ENCODE measurements around the gene PSME3. TPM values are rescaled to one million over a fixed set of nuclear protein-coding genes. Genes with fewer than 3 reads are reported as not detected.

PSME3 gene
- total RNA-seq, 1 donor from 2014 or later = 62.6 TPM

GRCh38 chr17:42818379-42818778 is 14.8 kb upstream of the PSME3 start:
- Histone ChIP-seq H3K27ac (replicated peaks) (no peak overlapping the region), H3K36me3 (peaks cover 95% of the 10 kb centered on the region), H3K9me3 (replicated peaks) (no peaks in the 10 kb centered on the region), H3K4me3 (no peak overlapping the region), H3K27me3 (ENCODE audit: low read depth) (no peaks in the 10 kb centered on the region), H3K4me1 (peaks cover 24% of the 10 kb centered on the region)
- intact Hi-C loops (cut with micrococcal nuclease) = no loop called here
- DNase-seq = no peak
- no peak for TF ChIP-seq CTCF (IDR thresholded peaks at IDR 0.05; ENCODE audit: borderline replicate concordance)

- peak; percentile 40 for DNase-seq
- TF ChIP-seq CTCF (IDR thresholded peaks at IDR 0.05; ENCODE audit: borderline replicate concordance) = peak; percentile 68
- Histone ChIP-seq H3K36me3 (peaks cover 79% of the 10 kb centered on the region), H3K4me3 (no peak overlapping the region), H3K27me3 (ENCODE audit: low read depth) (no peaks in the 10 kb centered on the region), H3K9me3 (replicated peaks) (no peaks in the 10 kb centered on the region), H3K4me1 (peaks cover 27% of the 10 kb centered on the region), H3K27ac (replicated peaks) (no peak overlapping the region)
- intact Hi-C loops (cut with micrococcal nuclease) = no loop called here
Observed at GRCh38 chr17:42819939-42820535, 13.2 kb upstream of the PSME3 start.

- no peak overlapping the region for H3K27ac ChIP-seq (replicated peaks)
- peaks cover 67% of the 10 kb centered on the region for H3K36me3 ChIP-seq
- no peak for TF ChIP-seq CTCF (IDR thresholded peaks at IDR 0.05; ENCODE audit: borderline replicate concordance)
- H3K4me3 ChIP-seq = no peak overlapping the region
- H3K4me1 ChIP-seq = peaks cover 23% of the 10 kb centered on the region
- no peaks in the 10 kb centered on the region for H3K27me3 ChIP-seq (ENCODE audit: low read depth)
- no peak for DNase-seq
- H3K9me3 ChIP-seq (replicated peaks) = no peaks in the 10 kb centered on the region
- intact Hi-C loops (cut with micrococcal nuclease) = no loop called here
Observed at GRCh38 chr17:42821176-42821575, 12.0 kb upstream of the PSME3 start.

GRCh38 chr17:42827472-42827871 is 5.7 kb upstream of the PSME3 start:
- Histone ChIP-seq H3K27ac (replicated peaks) (no peak overlapping the region), H3K27me3 (ENCODE audit: low read depth) (no peaks in the 10 kb centered on the region), H3K36me3 (peaks cover 6% of the 10 kb centered on the region), H3K9me3 (replicated peaks) (no peaks in the 10 kb centered on the region), H3K4me3 (no peak overlapping the region), H3K4me1 (peaks cover 26% of the 10 kb centered on the region)
- DNase-seq = no peak
- intact Hi-C loops (cut with micrococcal nuclease) = no loop called here
- TF ChIP-seq CTCF (IDR thresholded peaks at IDR 0.05; ENCODE audit: borderline replicate concordance) = no peak

- no peak for DNase-seq
- intact Hi-C loops (cut with micrococcal nuclease) = no loop called here
- no peak for TF ChIP-seq CTCF (IDR thresholded peaks at IDR 0.05; ENCODE audit: borderline replicate concordance)
- Histone ChIP-seq H3K27me3 (ENCODE audit: low read depth) (no peaks in the 10 kb centered on the region), H3K27ac (replicated peaks) (no peak overlapping the region), H3K4me3 (no peak overlapping the region), H3K9me3 (replicated peaks) (no peaks in the 10 kb centered on the region), H3K36me3 (peaks cover 14% of the 10 kb centered on the region), H3K4me1 (peaks cover 32% of the 10 kb centered on the region)
Observed at GRCh38 chr17:42830971-42831370, 2.2 kb upstream of the PSME3 start.

Measured in left ventricle myocardium inferior (tissue), 1 donor.